Left lung (tissue), 10 donors: ENCODE data around the gene AP1S1. TPM values are rescaled to one million over a fixed set of nuclear protein-coding genes. Genes with fewer than 3 reads are reported as not detected.

ENCODE experiments used
- ATAC-seq: fragments of 200-7000 bp; cut with Tn5 transposase; one replicate; pipeline ENCODE4 v1.9.1; 2020; ENCODE audit warnings: moderate library complexity
- DNase-seq, 4 donors: peaks; one replicate each; pipeline ENCODE4 v3.0.0-alpha.2; 2013 to 2020
- H3K27ac ChIP-seq, 2 donors: fragments of 200-600 bp; sonication (generic) in 1 of 2; one replicate each; pipeline versions ENCODE4 v1.5.0 to v1.8.0; 2020 to 2021
- H3K27me3 ChIP-seq, 2 donors: fragments of 200-600 bp; sonication (generic) in 1 of 2; one replicate each; pipeline versions ENCODE4 v1.5.0 to v1.8.0; 2020 to 2021
- H3K36me3 ChIP-seq, 2 donors: fragments of 200-600 bp; sonication (generic) in 1 of 2; one replicate each; pipeline versions ENCODE4 v1.5.0 to v1.8.0; 2020 to 2021
- H3K4me1 ChIP-seq, 2 donors: fragments of 200-600 bp; one replicate each; pipeline ENCODE4 v1.8.0; 2021
- H3K4me3 ChIP-seq, 2 donors: fragments of 200-600 bp; sonication (generic) in 1 of 2; one replicate each; pipeline versions ENCODE4 v1.5.0 to v1.8.0; 2020 to 2021; ENCODE audit warnings: mild to moderate bottlenecking in 1 of 2
- H3K9me3 ChIP-seq, 2 donors: fragments of 200-600 bp; sonication (generic) in 1 of 2; one replicate each; pipeline versions ENCODE4 v1.5.0 to v1.8.0; 2020 to 2021
- intact Hi-C, 2 donors: fragments of 100-400 bp; cut with DNase I; formaldehyde crosslinking; loops; one replicate each; pipeline versions ENCODE4 v1.11.2 to v1.14.2; 2022
- polyA plus RNA-seq, 6 donors: library from polyadenylated mRNA; unstranded; fragments of 120-200 nt; gene quantifications; one replicate each; pipeline ENCODE4 v1.2.1, GENCODE V29; 2013; ENCODE audit not compliant: insufficient read length in 6 of 6
- total RNA-seq, 2 donors: library from RNA; stranded (reverse); fragmentation: NEBNext Ultra II Directional; extraction: Animal tissue kit (Norgen Biotek cat#: 25700); gene quantifications; one replicate each; pipeline ENCODE4 v1.2.1, GENCODE V29; 2021
- TF ChIP-seq, protein P1 (sequence below), 2 donors: fragments of 200-600 bp; sonication (generic) in 1 of 2; IDR thresholded peaks; one replicate each; pipeline versions ENCODE4 v1.5.0 to v1.8.0; 2021; ENCODE audit warnings: antibody characterized with exemption in 2 of 2
- donor health status: DM: no; HTN: yes; CAD: no.
- donor health status: DM: no; HTN: no; CAD: no.

Gene AP1S1
- total and polyA plus RNA-seq, 8 donors: 39.4 to 92.6 (median 85.1) TPM

DNA sequence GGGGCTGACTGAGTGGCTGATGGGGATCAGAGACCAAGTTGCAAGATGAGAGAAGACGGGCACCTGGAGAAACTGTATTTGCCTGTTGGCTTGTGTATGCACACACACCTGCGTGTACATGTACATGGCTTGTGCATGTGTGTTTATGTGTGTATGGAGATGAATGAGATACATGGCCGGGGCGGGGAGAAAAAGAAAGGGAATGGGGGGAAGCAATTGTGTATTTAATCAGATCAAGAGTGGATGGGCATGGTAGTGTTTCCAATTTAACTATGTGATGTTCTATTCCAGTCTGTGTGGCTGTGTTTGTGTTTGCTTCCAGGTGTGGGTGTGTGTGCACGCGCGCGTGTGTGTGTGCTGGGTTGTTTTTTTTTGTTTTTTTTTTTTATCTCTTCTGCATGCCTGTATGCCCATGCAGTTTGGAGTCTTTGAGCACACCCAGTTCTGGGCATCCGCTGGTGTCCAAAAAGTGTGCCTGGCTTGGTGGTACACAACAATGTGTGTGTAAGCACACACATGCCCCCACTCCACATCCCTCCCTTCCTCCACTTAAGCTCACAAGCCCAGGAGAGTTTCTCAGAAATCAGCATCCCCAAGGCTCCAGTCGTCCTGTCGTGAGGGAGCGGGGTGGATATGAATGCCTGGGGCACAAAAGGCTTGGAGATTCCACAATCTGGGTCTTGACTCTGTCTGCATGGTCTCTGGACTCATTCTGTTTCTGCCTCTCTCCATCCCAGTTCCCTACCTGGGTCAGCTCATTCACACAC lies 13.6 kb downstream of the AP1S1 start:
- DNase-seq (no peak), ATAC-seq (no peak)
- Histone ChIP-seq H3K4me3 (no peak overlapping the region), H3K4me1 (peaks cover 14 to 62% of the 10 kb centered on the region in 2 donors), H3K27me3 (peaks cover 88 to 100% of the 10 kb centered on the region in 2 donors), H3K27ac (no peak overlapping the region), H3K9me3 (no peaks in the 10 kb centered on the region), H3K36me3 (no peaks in the 10 kb centered on the region)
- TF ChIP-seq, protein P1, sequence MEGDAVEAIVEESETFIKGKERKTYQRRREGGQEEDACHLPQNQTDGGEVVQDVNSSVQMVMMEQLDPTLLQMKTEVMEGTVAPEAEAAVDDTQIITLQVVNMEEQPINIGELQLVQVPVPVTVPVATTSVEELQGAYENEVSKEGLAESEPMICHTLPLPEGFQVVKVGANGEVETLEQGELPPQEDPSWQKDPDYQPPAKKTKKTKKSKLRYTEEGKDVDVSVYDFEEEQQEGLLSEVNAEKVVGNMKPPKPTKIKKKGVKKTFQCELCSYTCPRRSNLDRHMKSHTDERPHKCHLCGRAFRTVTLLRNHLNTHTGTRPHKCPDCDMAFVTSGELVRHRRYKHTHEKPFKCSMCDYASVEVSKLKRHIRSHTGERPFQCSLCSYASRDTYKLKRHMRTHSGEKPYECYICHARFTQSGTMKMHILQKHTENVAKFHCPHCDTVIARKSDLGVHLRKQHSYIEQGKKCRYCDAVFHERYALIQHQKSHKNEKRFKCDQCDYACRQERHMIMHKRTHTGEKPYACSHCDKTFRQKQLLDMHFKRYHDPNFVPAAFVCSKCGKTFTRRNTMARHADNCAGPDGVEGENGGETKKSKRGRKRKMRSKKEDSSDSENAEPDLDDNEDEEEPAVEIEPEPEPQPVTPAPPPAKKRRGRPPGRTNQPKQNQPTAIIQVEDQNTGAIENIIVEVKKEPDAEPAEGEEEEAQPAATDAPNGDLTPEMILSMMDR (IDR thresholded peaks at IDR 0.05): no peak
- intact Hi-C loops: no loop called here

DNA sequence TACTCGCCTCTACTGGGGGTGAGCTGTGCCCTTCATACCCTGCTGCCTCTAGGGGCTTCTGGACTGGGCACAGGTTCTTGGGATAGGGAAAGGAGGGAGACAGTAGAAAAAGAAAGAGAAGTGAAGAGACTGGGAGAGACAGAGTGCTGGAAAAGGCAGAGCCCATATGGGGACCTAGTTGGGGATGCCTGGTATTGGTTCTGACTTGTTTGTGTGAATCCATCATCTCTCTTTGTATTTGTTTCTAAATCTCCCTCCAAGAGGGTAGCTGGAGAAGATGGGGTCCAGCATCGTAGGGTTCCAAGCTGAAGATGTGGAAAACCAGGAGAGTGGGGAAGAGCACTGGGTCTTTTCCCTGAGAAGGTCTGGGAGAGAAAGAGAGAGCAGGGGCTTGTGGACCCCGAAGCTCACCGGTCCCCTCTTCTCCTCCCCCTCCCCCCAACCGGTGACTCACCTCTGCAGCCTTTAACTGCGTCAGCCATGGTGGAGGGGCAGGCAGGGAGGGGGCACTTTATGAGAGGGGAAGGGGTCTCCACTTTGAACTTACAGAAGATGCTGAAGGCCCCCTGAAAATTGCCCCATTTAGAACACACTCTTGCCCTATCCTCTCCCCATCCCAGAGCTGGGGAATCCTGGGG lies 14.3 kb downstream of the AP1S1 start:
- ATAC-seq (no peak), DNase-seq (peak in 1 of 4 donors; percentile 3)
- Histone ChIP-seq H3K4me3 (no peak overlapping the region), H3K9me3 (no peaks in the 10 kb centered on the region), H3K27ac (no peak overlapping the region), H3K36me3 (no peaks in the 10 kb centered on the region), H3K4me1 (peaks cover 19 to 62% of the 10 kb centered on the region in 2 donors), H3K27me3 (peaks cover 90 to 100% of the 10 kb centered on the region in 2 donors)
- TF ChIP-seq, protein P1 (IDR thresholded peaks at IDR 0.05): no peak
- intact Hi-C loops: no loop called here

DNA sequence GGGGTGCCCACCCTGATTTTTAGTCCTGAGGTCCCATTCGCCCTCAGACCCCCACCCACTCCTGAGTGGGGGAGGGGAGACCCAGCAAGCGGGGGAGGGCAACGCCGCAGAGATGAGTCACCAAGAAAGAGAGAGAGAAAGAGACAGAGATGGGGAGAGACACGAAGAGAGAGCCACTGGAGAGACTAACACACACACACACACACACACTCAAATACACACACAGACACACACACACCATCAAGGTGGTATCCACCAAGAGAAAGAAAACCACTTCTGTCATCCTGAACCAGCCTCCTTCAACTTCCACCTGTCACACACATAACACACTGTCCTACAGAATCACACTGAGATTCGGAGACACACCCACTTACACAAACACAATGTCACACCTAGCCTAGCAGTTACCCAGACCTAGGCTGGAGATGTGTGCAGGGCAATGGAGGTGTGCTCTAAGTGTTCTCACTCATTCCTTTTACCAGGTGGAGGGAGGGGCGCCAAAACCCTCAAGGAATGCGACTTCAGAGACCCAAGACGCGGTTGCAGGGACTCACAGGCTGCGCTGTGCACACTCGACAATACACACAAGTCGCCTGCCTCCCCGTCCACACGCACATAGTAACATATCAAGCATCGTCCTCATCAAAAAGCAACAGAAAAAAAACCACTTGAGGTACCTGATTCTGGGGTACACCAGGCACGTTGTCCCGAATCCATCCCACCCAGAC lies 15.0 kb downstream of the AP1S1 start:
- no peak overlapping the region for H3K27ac ChIP-seq
- TF ChIP-seq, protein P1 (IDR thresholded peaks at IDR 0.05): no peak
- H3K9me3 ChIP-seq: no peaks in the 10 kb centered on the region
- intact Hi-C loops: no loop called here
- no peak overlapping the region for H3K4me3 ChIP-seq
- DNase-seq: peak in 1 of 4 donors; percentile 11
- H3K27me3 ChIP-seq: peaks cover 90 to 100% of the 10 kb centered on the region in 2 donors
- no peaks in the 10 kb centered on the region for H3K36me3 ChIP-seq
- ATAC-seq: no peak
- H3K4me1 ChIP-seq: peaks cover 18 to 59% of the 10 kb centered on the region in 2 donors

DNA sequence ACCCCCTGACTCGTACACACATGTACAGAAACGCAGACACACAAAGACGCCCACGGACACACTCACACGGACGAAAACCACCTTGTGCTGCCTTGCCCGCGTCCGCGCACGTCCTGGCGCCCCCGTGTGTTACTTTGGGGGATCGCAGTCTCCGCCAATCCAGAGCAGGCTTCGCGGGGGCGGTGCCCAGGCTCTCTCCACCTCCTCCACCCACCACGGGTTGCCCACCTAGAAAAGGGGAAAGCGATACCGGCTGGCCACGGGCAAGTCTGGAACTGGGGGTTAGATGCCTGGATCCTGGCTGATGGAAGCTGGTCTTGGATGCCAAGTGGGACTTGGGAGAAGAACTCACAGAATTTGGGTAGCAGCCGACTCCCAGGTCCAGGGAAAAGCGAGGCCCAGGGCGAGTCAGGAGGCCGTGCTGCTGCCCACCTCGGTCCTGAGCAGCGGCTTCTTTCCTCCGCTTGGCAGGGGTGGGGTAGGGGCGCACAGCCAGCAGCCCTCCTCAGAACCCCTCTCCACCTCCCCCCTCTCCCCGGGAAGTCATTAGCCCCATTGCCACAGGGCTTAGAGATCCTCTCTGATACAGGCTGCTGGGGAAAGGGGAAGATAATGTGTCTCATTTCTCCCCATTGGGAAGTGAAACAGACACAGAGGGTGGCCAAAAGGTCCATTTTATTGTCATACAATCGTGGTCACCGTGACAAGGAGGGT lies 15.7 kb downstream of the AP1S1 start:
- H3K36me3 ChIP-seq: no peaks in the 10 kb centered on the region
- H3K27me3 ChIP-seq: peaks cover 90 to 100% of the 10 kb centered on the region in 2 donors
- peaks cover 14 to 52% of the 10 kb centered on the region in 2 donors for H3K4me1 ChIP-seq
- TF ChIP-seq, protein P1 (IDR thresholded peaks at IDR 0.05): peak; percentile 85 to 93
- no peak overlapping the region for H3K27ac ChIP-seq
- H3K4me3 ChIP-seq: no peak overlapping the region
- intact Hi-C loops: no loop called here
- H3K9me3 ChIP-seq: no peaks in the 10 kb centered on the region
- peak; percentile 63 for ATAC-seq
- peak in 3 of 4 donors; percentile 62 to 94 (median 67) for DNase-seq
